Measurements from ENCODE around the gene TFB2M. TPM values are rescaled to one million over a fixed set of nuclear protein-coding genes. Genes with fewer than 3 reads are reported as not detected.

Gene TFB2M
- total and polyA plus RNA-seq, 10 of the 15 experiments (the other 5 are each of a cell fraction or from before 2014, with no cell fraction given): 25.2 to 66.0 (median 36.1) TPM

DNA sequence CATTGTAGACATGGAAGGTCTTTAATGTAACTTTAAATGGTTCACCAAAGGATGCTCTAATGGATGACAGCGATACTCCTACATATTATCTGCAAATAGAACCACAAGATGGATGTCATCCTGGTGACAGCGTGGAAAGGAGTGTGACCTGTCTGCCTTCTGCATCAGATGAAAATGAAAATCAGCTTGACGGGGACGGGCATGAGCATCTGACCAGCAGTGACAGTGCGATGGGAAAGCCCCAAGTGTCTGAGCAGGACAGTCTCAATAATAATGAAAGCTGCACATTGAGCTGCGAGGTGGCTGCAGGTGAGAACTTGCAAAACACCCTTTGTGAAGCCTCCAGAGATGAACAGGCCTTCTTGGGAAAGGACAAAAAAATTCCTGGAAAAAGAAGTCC lies 25.4 kb upstream of the TFB2M start (continued):
- TF ChIP-seq, protein P1, sequence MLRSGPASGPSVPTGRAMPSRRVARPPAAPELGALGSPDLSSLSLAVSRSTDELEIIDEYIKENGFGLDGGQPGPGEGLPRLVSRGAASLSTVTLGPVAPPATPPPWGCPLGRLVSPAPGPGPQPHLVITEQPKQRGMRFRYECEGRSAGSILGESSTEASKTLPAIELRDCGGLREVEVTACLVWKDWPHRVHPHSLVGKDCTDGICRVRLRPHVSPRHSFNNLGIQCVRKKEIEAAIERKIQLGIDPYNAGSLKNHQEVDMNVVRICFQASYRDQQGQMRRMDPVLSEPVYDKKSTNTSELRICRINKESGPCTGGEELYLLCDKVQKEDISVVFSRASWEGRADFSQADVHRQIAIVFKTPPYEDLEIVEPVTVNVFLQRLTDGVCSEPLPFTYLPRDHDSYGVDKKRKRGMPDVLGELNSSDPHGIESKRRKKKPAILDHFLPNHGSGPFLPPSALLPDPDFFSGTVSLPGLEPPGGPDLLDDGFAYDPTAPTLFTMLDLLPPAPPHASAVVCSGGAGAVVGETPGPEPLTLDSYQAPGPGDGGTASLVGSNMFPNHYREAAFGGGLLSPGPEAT (IDR thresholded peaks at IDR 0.05; ENCODE audit: low read depth): peak; percentile 42; the same call in 1 of the 2 replicates
- TF ChIP-seq MXI1 (IDR thresholded peaks at IDR 0.05; ENCODE audit: low read depth, low read length): peak; percentile 63; the same call in 1 of the 2 replicates
- TF ChIP-seq EZH2 (IDR thresholded peaks at IDR 0.05; ENCODE audit: borderline replicate concordance, control insufficient read depth, low read depth, low read length): no peak
- TF ChIP-seq GABPA (IDR thresholded peaks at IDR 0.05; ENCODE audit: low read depth): no peak
- TF ChIP-seq BACH1 (IDR thresholded peaks at IDR 0.05; ENCODE audit: borderline replicate concordance): no peak

DNA sequence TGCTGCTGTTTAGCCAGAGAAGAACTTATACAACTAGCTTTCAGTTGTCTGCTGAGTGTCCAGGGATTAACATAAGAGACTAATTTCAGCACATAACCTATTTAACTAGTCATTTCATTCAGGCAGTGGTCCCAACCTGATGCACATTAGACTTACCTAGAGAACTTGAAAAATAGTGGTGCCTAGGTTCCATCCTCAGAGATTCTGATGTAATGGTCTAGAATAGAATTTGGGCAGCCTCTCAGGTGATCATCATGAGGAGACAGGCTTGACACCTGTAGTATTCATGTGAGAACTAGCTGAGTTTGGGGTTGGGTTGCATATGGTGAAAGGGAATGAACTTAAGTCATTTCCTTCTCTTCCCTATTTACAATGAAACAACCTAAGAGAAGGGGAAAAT lies 25.0 kb upstream of the TFB2M start:
- Histone ChIP-seq H3K27ac (ENCODE audit: control insufficient read depth, insufficient read depth) (peak overlapping the region; percentile 64), H3K36me3 (ENCODE audit: control insufficient read depth in 2 of 2, insufficient read depth in 2 of 2, low read length in 1 of 2) (peaks cover 0 to 6% of the 10 kb centered on the region in 2 experiments; a peak in 1 of 4 replicates), H3K9ac (ENCODE audit: control insufficient read depth, insufficient read depth, low read length) (no peak overlapping the region), H3K79me2 (ENCODE audit: control insufficient read depth, insufficient read depth, low read length) (peaks cover 8% of the 10 kb centered on the region), H3K9me3 (replicated peaks; ENCODE audit: control insufficient read depth, insufficient read depth, low read length) (peaks cover 4% of the 10 kb centered on the region; the same call in 2 of the 3 replicates), H2AFZ (ENCODE audit: control insufficient read depth, low read depth, low read length) (0 out of 2 replicates have a peak overlapping the region, but pooled peaks have one; percentile 44), H3K4me1 (ENCODE audit: control insufficient read depth, insufficient read depth, low read length) (peaks cover 12% of the 10 kb centered on the region; the same call in 1 of the 2 replicates), H3K27me3 (replicated peaks in 1 of 2; ENCODE audit: control insufficient read depth in 2 of 2, insufficient read depth in 2 of 2, low read length in 1 of 2) (no peaks in the 10 kb centered on the region), H3K4me2 (ENCODE audit: control insufficient read depth, insufficient read depth) (peak overlapping the region; percentile 82), H4K20me1 (ENCODE audit: control insufficient read depth, insufficient read depth) (no peaks in the 10 kb centered on the region), H3K4me3 (peak overlapping the region; percentile 29; the same call in 1 of the 2 replicates)
- ATAC-seq (peak; percentile 69), FAIRE-seq (no peak), DNase-seq (ENCODE audit: low read depth, low spot score) (no peak)
- ChIA-PET RAD21 (ENCODE audit: unreplicated experiment) (interaction anchor here (1.1 to 1.7 kb wide), 5 partner anchors 12 to 93 kb away, joined by 3 to 7 read pairs (median 5); partner anchors contain the start of genes CNST and TFB2M), SMC1A (ENCODE audit: uncharacterized antibody, unreplicated experiment) (interaction anchor here (0.7 to 2.7 kb wide), 5 partner anchors 12 to 114 kb away, joined by 3 to 14 read pairs (median 7); partner anchors contain the start of gene CNST), POLR2A (interaction anchor here (1.1 kb wide), 1 partner anchor 21 kb away, joined by 4 read pairs; no protein-coding TSS in a partner anchor), CTCF (interaction anchor here (1.2 to 1.9 kb wide), 5 partner anchors 10 to 99 kb away, joined by 3 to 11 read pairs (median 5); no protein-coding TSS in a partner anchor)
- TF ChIP-seq NFIC (IDR thresholded peaks at IDR 0.05; ENCODE audit: low read depth, low read length): 0 out of 2 replicates have a peak, but pooled peaks have one; percentile 23
- TF ChIP-seq KLF5 (IDR thresholded peaks at IDR 0.05; ENCODE audit: partially characterized antibody): no peak
- BruUV-seq (replicated peaks): no TSS peak
- intact Hi-C loops (cut with micrococcal nuclease; ENCODE audit: unreplicated experiment): loop anchor here (1.0 kb wide), 1 partner anchor 25 kb away; the partner anchor contains the start of genes CNST and TFB2M
- in situ Hi-C loops (cut with MboI): no loop called here
